HG02970 (cell line): Measurements from ENCODE around the gene CST3.
"Not testable (repeated sequence)": the region's sequence is repeated elsewhere in the genome, so short reads cannot be mapped to it uniquely, and the experiment has no call there.

Experiments
- ATAC-seq: cut with Tn5 transposase; IDR thresholded peaks from one replicate; pipeline ENCODE4 v1.9.1; 2021; ENCODE audit warnings: mild to moderate bottlenecking, moderate library complexity, moderate number of reproducible peaks; ENCODE audit not compliant: unreplicated experiment, low FRiP score

Gene CST3

DNA sequence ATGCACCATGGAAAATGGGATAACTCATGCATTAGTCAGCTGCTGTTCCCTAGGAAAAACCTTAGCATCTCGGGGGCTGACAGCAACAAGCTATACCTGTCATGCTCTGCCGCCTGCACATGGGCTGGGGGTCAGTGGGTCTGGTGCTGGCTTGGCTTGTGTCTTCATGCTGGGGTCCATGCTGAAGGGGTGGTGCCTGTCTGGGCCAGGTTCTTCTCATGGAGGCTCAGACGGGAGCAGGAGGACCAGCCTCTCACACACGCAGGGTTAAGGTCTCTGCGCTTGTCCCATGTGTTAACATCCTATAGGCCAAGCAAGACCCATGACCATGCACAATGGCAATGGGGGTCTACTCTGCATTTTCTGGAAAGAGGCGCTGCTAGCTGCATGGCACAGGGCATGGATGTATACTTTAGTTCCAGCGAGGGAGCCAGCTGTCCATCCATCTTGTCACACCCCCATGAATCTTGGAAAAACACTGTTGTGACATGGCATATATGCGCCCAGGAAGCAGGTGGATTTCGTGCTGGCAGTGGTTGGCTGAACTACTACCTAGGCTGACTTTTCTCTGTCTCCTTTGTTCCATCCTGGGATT, 24.6 kb upstream of the CST3 start:
- ATAC-seq: no peak

DNA sequence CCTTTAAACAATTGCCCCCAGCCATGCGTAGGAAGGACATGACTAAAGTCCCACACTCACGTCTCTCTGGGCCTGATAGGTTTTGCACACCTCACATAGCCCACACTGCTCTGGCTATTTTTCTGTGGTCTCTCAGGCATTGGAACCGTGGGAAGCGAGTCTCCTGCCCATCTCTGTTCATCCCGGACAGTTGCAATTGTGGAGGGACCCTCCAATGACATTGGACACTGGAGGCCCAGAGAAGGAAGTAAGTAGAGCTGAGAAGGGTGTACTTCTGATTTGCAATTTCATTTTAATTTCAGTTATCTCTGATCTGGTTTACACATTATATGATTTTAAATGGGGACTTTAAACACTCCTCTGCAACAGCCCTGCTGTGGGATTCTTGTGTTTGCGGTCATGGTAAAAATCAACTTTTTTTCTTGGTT, 23.3 kb upstream of the CST3 start:
- ATAC-seq: no peak

DNA sequence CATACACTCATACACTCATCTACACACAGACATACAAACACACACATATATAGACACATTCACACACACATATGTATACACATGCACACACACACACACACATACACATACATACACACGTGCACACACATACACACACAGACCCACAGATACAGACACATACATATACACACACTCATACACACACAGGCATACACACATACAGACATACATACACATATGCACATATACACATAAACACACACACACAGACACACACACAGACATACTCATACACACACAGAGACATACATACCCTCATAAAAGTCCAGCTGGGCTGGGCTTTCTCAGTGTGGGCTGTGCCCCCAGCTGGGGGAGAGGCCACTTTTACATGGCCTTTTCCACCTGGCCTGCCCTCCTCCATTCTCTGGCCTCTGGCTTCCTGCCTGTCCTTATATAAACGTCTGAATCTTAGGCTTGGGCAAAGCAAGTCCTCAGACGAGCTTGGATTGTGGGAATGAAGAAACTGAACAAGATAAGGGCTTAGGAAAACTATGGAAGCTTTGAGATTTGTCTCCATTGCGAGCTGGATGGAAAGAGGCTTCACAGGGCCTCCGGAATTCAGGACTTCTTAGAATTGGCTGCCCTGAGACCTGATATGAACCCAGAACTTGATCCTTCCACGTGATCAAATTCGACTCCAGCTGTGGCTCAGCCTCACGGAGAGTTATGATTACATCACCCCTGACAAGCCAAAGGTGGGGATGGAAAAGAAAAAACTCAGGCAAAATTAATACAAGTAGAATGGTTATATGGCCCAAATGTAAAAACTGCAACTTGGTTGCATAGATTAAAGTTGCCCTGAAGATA, 22.5 kb upstream of the CST3 start:
- no peak for ATAC-seq

DNA sequence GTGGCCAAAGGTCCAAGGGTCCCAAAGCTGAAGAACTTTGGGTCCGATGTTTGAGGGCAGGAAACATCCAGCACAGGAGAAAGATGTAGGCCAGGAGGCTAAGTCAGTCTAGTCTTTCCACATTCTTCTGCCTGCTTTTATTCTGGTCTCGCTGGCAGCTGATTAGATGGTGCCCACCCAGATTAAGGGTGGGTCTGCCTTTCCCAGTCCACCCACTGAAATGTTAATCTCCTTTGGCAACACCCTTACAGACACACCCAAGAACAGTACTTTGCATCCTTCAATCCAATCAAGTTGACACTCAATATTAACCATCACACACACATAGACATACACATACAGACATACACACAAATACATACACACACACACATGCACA, 21.8 kb upstream of the CST3 start:
- ATAC-seq: not testable (repeated sequence)

DNA sequence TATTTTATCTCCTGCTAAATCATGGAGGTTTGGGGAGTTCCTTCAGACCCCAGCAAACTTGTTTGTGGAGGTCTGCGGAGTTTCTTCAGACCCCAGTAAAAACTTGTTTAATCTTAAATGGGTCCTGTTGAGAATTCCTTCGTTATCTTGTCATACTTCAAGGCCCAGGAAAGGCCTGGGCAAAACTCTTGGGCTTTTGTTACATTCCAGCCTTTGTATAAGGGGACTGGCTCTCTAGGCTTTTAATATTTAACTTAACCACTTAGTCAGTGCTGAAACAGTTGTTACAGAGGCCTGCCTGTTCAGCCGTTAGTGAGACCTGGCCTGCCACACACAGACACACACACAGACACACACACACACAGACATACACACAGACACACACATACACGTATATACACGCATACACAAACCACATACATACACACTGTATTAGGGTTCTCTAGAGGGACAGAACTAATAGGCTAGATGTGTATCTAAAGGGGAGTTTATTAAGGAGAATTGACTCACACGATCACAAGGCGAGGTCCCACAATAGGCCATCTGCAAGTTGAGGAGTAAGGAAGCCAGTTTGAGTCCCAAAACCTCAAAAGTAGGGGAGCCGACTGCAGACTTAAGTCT, 21.3 kb upstream of the CST3 start:
- ATAC-seq: no peak

DNA sequence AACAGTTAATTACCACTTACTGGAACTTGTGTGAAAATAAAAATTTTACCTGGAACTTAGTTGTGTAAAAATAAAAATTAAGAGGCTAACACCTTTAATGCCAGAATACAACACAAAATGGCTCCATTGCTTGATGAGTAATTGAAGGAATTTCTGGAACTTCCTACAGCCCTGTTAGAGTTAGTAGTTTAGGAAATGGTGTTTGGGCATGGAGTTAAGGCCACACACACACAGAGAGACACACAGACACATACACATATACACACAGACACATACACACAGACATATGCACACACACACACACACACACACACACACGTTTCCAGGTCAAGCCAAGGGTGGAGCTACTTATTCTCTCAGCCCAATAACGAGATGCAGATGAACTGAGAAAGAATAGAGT, 20.6 kb upstream of the CST3 start:
- ATAC-seq: no peak

DNA sequence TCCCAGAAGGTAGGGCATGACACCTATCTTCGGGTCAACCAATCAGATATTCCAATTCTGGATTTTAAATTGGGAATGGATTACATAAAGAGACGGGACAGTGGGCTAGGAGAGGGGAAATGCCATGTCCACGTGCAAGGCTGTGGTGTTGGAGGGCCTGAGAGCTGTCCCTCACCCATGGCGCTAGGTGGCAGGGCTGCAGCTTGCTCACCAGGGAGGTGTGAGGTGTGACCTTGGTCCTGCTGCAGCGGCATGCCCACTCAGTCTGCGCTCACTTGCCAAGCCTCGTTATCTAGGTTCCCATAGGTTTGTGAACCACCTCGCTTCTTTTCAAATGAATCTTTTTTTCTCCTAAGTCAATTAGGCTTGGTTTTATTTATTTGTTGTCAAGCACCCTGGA, 19.4 kb upstream of the CST3 start:
- no peak for ATAC-seq

DNA sequence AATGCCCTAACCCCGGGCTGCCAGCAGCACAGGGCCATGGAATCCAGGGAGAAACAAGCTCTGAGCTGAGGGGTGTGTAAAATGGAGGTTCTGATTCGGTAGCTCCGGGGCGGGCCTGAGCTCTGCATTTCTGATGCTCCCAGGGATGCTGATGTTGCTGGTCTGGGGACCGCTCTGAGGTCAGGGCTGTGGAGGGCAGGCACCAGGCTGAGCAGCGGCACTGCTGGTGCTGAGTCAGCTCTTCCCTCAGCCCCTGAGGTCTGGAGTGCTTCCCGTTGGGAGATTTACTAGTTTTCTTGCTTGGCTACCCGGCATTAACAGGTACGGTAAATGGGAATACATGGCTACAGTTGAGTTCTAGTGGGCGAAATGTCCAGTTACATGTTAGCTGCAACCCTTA, 18.6 kb upstream of the CST3 start:
- ATAC-seq: no peak

DNA sequence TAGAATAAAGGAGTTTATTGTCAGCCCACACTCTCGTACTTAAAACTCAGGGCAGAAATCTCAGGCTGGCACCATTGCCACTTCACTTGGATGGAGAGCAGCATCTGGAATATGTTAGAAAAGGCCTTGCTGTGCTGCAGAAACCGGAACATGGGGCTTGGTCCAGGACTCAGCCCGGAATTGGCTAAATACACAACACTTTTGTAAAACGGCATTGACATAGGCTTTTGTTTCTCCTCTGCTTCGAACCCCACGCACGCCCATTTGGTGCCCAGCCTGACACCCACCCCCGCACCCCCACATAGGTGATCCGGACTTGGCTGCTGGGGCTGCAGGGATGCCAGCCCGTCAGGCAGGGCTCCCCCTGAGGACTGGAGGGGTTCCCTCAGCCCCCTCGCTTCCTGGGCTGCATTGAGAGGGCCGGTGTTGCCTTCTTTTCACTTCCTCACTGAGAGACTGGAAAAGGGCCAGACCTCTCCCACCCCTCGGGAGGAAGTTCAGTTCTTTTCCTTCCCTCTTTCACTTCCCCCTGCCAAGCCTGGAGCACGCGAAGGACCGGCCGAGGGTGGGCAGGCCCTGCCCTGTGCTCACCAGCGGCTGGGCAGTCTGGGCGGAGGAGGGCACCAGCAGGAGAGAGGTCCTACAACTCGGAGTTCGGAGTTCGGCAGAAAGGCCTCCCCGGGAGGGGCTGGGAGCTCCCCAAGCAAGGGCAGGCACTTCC, 17.9 kb upstream of the CST3 start:
- no peak for ATAC-seq

DNA sequence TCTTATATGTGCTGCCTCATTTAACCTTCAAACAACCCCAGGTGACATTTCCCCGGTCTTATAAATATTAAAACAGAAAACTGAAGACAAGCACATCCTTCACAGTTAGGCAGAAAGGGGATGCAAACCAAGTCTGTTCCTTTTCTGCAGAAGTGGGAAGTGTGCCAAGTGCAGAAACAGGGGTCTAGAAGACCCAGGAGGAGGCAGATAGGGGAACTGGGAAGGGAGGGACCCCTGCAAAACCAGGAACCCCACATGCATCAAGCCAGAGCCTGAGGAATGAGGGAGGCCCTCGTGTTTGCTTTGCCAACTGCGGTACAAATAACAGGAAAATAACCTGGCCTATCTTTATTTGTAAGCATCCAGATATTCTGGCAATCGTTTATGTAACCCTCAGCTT, 17.0 kb upstream of the CST3 start:
- no peak for ATAC-seq

DNA sequence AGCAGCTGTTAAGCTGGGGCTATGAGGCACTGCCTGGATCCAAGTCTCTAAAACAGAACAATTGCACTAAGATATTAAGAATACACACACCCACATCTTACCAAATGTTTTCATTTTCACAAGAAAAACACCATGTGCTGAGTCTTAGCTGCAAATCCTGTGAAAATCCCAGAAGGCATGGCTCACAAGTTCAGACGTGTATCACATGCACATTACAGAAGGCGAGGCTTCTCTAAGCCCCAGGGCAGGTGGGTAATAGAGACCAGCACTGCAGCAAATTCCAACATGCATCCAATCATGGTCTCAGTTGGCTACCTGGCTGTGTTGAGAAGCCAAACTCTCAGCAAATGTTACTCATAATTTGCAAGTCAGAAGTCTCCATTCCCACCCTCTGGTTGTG, 16.2 kb upstream of the CST3 start:
- no peak for ATAC-seq

DNA sequence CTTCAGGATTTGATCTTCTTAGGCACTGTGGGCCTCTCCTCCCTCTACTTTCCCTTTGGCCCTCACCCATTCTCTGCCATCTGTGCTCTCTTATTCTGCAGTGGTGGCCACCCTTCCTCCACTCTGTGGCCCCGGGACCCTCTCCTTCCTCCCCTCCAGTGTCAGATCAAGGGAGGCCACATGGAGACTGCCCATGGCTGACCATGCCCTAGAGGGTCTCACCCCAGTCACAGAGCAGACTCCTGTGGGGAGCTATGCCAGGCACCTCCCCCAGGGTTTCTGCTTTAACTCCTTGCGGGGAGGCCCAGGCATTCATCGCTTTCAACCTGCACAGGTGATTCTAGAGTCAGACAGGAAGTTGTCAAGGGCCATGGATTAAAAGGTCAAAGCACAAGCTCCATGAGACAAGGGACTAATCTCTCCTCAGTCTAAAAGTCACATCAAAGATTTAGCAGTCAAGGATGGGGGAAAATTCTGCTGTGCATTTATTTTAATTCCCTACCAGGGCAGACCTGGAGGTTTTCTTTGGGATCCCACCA, 15.7 kb upstream of the CST3 start:
- no peak for ATAC-seq

DNA sequence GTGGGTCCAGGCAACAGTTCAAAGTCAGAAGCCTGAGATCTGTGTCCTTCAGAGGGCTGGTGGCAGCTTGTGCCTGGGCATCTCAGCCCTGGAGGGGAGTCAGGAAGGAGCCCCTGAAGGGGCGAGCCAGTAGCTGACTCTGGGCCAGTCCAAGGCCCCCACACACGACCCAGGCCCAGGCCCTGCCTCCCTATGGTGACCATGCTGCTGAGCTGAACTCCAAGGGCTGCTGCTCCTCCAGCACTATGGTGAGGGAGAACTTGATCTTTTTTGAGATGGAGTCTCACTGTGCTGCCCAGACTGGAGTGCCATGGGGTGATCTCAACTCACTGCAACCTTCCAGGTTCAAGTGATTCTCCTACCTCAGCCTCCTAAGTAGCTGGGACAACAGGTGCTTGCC, 15.2 kb upstream of the CST3 start:
- ATAC-seq: no peak

DNA sequence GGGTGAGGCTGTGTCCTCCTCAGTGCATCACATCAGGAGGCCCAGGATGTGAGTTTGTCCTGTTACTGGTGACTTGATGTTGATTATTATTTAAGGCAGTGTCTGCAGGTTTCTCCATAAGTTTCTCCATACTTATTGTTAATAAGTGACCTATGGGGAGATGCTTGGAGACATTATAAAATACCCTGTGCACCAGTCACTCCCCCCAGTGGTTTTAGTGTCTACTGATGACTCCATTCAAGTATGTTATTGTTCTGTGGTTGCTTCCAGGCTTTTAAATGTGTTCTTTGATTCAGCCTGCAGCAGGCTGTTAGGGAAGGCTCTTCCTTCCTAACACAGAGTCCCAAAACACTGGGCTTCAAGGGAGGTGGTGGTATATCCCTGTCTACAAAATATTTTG, 14.6 kb upstream of the CST3 start:
- no peak for ATAC-seq

DNA sequence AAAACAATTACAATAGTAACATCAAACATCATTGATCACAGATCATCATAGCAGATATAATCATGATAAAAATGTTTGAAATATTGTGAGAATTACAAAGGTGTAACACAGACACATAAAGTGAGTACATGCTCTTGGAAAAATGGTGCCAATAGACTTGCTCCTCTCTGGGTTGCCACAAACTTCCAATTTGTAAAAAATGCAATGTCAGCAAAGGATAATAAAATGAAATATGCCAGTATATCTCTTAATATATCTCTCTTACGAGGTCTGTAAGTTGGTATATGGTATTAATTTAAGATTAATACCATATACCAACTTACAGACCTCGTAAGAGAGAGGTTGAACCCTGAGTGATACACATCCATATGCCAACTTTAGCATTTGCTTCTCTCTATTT, 13.4 kb upstream of the CST3 start:
- no peak for ATAC-seq

DNA sequence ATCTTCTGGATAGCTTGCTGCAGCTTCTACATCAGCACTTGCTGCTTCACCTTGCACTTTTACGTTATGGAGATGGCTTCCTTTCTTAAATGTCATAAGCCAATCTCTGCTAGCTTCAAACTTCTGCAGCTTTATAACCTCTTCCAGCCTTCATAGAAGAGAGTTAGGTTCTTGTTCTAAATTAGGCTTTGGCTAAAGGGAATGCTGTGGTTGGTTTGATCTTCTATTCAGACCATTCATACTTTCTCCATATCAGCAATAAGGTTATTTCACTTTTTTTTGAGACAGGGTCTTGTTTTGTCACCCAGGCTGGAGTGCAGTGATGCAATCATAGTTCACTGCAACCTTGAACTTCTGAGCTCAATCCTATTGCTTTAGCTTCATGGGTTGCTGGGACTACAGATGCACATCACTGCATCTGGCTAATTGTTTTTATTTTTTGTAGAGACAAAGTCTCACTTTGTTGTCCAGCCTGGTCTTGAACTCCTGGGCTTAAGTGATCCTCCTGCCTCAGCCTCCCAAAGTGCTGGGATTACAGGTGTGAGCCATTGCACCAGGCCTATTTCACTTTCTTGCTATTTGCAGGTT, 12.2 kb upstream of the CST3 start:
- ATAC-seq: no peak

DNA sequence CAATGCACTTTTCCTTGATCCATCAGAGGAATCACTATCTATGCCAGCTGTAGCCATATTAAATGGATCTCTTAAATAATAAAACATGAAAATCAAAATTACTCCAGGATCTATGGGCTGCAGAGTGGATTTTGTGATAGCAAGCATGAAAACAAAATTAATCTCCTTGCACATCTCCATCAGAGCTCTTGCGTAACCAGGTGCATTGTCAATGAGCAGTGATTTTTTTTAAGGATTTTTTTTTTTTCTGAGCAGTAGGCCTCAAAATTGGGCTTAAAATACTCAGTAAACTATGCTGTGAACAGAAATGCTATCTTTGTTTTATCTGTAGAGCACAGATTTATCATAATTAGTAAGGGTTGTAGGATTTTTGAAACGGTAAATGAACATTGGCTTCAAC, 11.5 kb upstream of the CST3 start:
- ATAC-seq: no peak

DNA sequence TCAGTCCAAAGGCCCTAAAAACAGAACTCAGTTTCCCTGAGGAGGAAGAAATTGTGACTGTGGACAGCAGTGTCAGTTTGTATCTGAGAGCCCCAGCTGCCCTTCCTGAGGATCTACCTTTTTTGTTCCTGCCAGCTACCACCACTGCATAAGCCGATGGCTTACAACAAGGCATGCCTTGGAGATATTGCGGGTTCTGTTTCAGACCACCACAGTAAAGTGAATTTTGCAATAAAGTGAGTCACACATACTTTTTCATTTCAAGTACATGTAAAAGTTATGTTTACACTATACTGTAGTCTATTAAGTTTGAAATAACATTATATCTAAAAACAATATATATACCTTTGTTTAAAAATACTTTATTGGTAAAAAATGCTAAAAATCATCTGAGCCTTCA, 9.6 kb upstream of the CST3 start:
- ATAC-seq: no peak

DNA sequence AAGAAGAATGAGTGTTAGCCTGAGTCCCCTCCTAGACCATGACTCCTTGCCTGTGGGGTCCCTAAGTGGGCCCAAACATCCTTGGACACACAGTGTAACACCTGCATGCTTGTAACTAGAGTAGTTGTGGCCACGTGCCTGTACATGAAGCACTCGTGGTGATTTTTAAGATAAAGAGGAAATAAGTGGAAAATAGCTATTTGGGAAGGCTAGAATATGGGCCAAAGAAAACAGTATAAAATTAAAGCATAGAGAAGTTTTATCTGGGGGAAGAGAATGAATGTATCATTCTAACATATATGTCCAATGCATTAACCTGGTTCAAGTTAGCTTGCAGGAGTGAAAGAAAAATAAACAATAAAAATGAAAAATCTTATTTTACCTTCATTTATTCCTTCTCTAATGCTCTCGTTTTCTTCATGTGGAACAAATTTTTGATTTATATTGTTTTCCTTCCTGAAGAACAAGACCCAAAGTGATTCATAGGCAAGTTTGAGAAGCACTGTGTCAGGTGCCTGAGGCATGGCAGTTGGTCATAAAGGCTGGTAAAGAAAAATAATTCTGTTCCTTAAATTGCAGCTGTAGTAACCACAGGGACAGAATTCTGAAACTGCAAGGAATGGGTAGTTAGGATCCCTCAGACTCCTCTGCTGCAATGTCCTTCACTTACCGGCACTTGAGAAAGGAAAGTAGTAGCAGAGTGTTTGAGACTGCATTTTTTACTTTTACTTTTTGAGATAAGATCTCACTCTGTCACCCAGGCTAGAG, 8.5 kb upstream of the CST3 start:
- ATAC-seq: no peak

DNA sequence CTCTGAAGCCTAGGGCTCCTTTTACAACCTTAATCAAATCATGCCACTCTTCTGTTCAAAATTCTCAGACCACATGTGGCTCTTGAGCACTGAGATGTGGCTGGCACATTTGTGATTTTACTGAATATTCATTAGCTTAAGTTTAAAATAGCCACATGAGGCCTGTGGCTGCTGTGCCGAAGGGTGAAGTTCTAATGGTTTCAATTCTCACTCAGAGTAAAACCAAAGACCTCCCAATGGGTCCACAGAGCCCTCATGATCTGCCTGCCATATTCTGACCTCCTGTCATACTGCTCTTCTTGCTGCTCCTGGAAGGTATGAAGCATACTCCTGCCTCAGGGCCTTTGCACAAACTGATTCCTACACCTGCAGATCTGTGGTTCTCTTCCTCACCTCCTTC, 7.8 kb upstream of the CST3 start:
- ATAC-seq: no peak
